Esophagus squamous epithelium (tissue), 4 donors: ENCODE results near the gene CENPK.

ENCODE experiments used
- CTCF ChIP-seq, 6 experiments: fragments of 450-650 bp in 4 of 6; fragments of 200-600 bp in 2 of 6; sonication (generic) in 2 of 6; IDR thresholded peaks; one replicate each; pipeline ENCODE4 v1.5.1; 2016 to 2019; ENCODE audit warnings: antibody characterized with exemption in 6 of 6, mild to moderate bottlenecking in 4 of 6, moderate library complexity in 4 of 6
- POLR2A ChIP-seq, 4 donors: fragments of 450-650 bp; IDR thresholded peaks; one replicate each; pipeline ENCODE4 v1.6.1; 2017; ENCODE audit warnings: antibody characterized with exemption in 4 of 4, mild to moderate bottlenecking in 4 of 4, moderate library complexity in 3 of 4

- no peak for TF ChIP-seq CTCF (IDR thresholded peaks at IDR 0.05)
- no peak for TF ChIP-seq POLR2A (IDR thresholded peaks at IDR 0.05)
Observed at GRCh38 chr5:65556181-65556580, 6.8 kb downstream of the CENPK start.
